Neural progenitor cell (in vitro differentiated cells): ENCODE data around the gene DDX52. TPM values are rescaled to one million over a fixed set of nuclear protein-coding genes. Genes with fewer than 3 reads are reported as not detected.

ENCODE experiments used
- DNase-seq: peaks from one replicate; pipeline ENCODE4 v3.0.0-alpha.2; 2016; ENCODE audit warnings: low spot score
- H2AFZ ChIP-seq: fragments of 200-600 bp; sonication (generic); replicated peaks from 2 replicates; pipeline ENCODE4 v1.6.1; 2016; ENCODE audit warnings: antibody characterized with exemption
- H3F3A ChIP-seq: fragments of 200-600 bp; sonication (generic); 2 replicates; pipeline ENCODE4 v1.6.1; 2016; ENCODE audit warnings: antibody characterized with exemption, low read depth
- H3K27ac ChIP-seq: fragments of 200-600 bp; sonication (generic); 2 replicates; pipeline ENCODE4 v1.5.1; 2016; ENCODE audit warnings: mild to moderate bottlenecking
- H3K27me3 ChIP-seq: fragments of 200-600 bp; sonication (generic); 2 replicates; pipeline ENCODE4 v1.6.1; 2016; ENCODE audit warnings: mild to moderate bottlenecking, moderate library complexity
- H3K36me3 ChIP-seq: fragments of 200-600 bp; sonication (generic); 2 replicates; pipeline ENCODE4 v1.5.1; 2016
- H3K4me1 ChIP-seq: fragments of 200-600 bp; sonication (generic); 2 replicates; pipeline ENCODE4 v1.6.1; 2016; ENCODE audit warnings: mixed run types
- H3K4me2 ChIP-seq: fragments of 200-600 bp; sonication (generic); 2 replicates; pipeline ENCODE4 v1.6.1; 2016
- H3K4me3 ChIP-seq: fragments of 200-600 bp; sonication (generic); 2 replicates; pipeline ENCODE4 v1.5.1; 2016
- H3K79me2 ChIP-seq: fragments of 200-600 bp; sonication (generic); 2 replicates; pipeline ENCODE4 v1.6.1; 2016; ENCODE audit warnings: low read depth
- H3K9ac ChIP-seq: fragments of 200-600 bp; sonication (generic); 2 replicates; pipeline ENCODE4 v1.6.1; 2016
- H3K9me3 ChIP-seq: fragments of 200-600 bp; sonication (generic); 2 replicates; pipeline ENCODE4 v1.5.1; 2016; ENCODE audit warnings: low read depth
- H4K20me1 ChIP-seq: fragments of 200-600 bp; sonication (generic); 2 replicates; pipeline ENCODE4 v1.6.1; 2016; ENCODE audit warnings: low read depth
- H3K27ac Mint-ChIP-seq: 3 replicates; pipeline ENCODE4 v1.8.0; 2021; ENCODE audit warnings: mixed read lengths
- H3K27me3 Mint-ChIP-seq: 2 replicates; pipeline ENCODE4 v1.8.0; 2022; ENCODE audit warnings: low read depth, mild to moderate bottlenecking, inconsistent platforms, moderate library complexity, mixed read lengths; ENCODE audit not compliant: insufficient read depth
- H3K36me3 Mint-ChIP-seq: 3 replicates; pipeline ENCODE4 v1.8.0; 2021; ENCODE audit warnings: mixed read lengths
- H3K4me1 Mint-ChIP-seq: 3 replicates; pipeline ENCODE4 v1.8.0; 2021; ENCODE audit warnings: mixed read lengths
- H3K4me3 Mint-ChIP-seq: 3 replicates; pipeline ENCODE4 v1.8.0; 2021; ENCODE audit warnings: mild to moderate bottlenecking, moderate library complexity, mixed read lengths
- H3K9me3 Mint-ChIP-seq: 3 replicates; pipeline ENCODE4 v1.8.0; 2020; ENCODE audit warnings: mixed read lengths
- CTCF ChIP-seq: fragments of 200-600 bp; sonication (generic); IDR thresholded peaks from 2 replicates; pipeline ENCODE4 v1.5.1; 2017; ENCODE audit warnings: antibody characterized with exemption, mild to moderate bottlenecking
- EZH2 ChIP-seq: fragments of 200-600 bp; sonication (generic); IDR thresholded peaks from 2 replicates; pipeline ENCODE4 v1.6.1; 2017; ENCODE audit warnings: antibody characterized with exemption, mild to moderate bottlenecking, moderate library complexity
- EZH2phosphoT487 ChIP-seq: fragments of 200-600 bp; sonication (generic); IDR thresholded peaks from 2 replicates; pipeline ENCODE4 v1.6.1; 2017; ENCODE audit warnings: antibody characterized with exemption
- total RNA-seq: library from RNA; depleted of rRNA; stranded (reverse); fragments of >200 nt; gene quantifications from 2 replicates; pipeline ENCODE4 v1.2.3, GENCODE V29; 2015; ENCODE audit warnings: low replicate concordance

The DDX52 gene
- total RNA-seq: 43.5 and 55.3 TPM in 2 replicates

- Mint-ChIP-seq H3K4me3 (peak within 1 kb of the TSS; percentile 96), H3K27me3 (no peaks in the 10 kb centered on the region), H3K27ac (peak within 1 kb of the TSS; percentile 88), H3K9me3 (no peaks in the 10 kb centered on the region), H3K4me1 (peaks cover 12% of the 10 kb centered on the region), H3K36me3 (peaks cover 22% of the 10 kb centered on the region)
- Histone ChIP-seq H3K79me2 (peaks cover 50% of the 10 kb centered on the region), H3K9me3 (no peaks in the 10 kb centered on the region), H3K9ac (peak within 1 kb of the TSS; percentile 87), H3K4me1 (peaks cover 5% of the 10 kb centered on the region), H3K4me3 (peak within 1 kb of the TSS; percentile 95), H3F3A (peaks cover 7% of the 10 kb centered on the region), H3K4me2 (peak within 1 kb of the TSS; percentile 94), H3K27me3 (peaks cover 46% of the 10 kb centered on the region), H2AFZ (peak within 1 kb of the TSS; percentile 96), H3K36me3 (peaks cover 18% of the 10 kb centered on the region), H4K20me1 (peaks cover 13% of the 10 kb centered on the region), H3K27ac (peak within 1 kb of the TSS; percentile 69)
- peak; percentile 95 for DNase-seq
- TF ChIP-seq EZH2: no peak
- TF ChIP-seq CTCF: peak; percentile 11
Observed at GRCh38 chr17:37643118-37643766, at the start of gene DDX52. Gene DDX52, minus strand, starts transcription at chr17:37643446. Its CDS starts 26 bp downstream, at chr17:37643420.

GRCh38 chr17:37691807-37692206 lies 48.6 kb upstream of the DDX52 start:
- no peak overlapping the region for H3K27ac ChIP-seq
- no peaks in the 10 kb centered on the region for H3K4me1 ChIP-seq
- no peak overlapping the region for H3K9ac ChIP-seq
- H3K9me3 ChIP-seq: no peaks in the 10 kb centered on the region
- no peak overlapping the region for H3K27ac Mint-ChIP-seq
- no peak overlapping the region for H3K4me2 ChIP-seq
- H4K20me1 ChIP-seq: no peaks in the 10 kb centered on the region
- H3K9me3 Mint-ChIP-seq: peaks cover 8% of the 10 kb centered on the region
- H2AFZ ChIP-seq: no peak overlapping the region
- H3K4me3 ChIP-seq: no peak overlapping the region
- H3F3A ChIP-seq: no peaks in the 10 kb centered on the region
- no peak overlapping the region for H3K4me3 Mint-ChIP-seq
- DNase-seq: no peak
- TF ChIP-seq EZH2 (no peak), EZH2phosphoT487 (no peak), CTCF (no peak)
- H3K4me1 Mint-ChIP-seq: peaks cover 26% of the 10 kb centered on the region
- H3K27me3 ChIP-seq: no peaks in the 10 kb centered on the region
- H3K36me3 ChIP-seq: no peaks in the 10 kb centered on the region
- H3K79me2 ChIP-seq: no peaks in the 10 kb centered on the region
- no peaks in the 10 kb centered on the region for H3K36me3 Mint-ChIP-seq
- H3K27me3 Mint-ChIP-seq: peaks cover 12% of the 10 kb centered on the region

- no peaks in the 10 kb centered on the region for H3K36me3 ChIP-seq
- no peaks in the 10 kb centered on the region for H3K4me1 ChIP-seq
- Mint-ChIP-seq H3K27ac (no peak overlapping the region), H3K4me3 (no peak overlapping the region), H3K4me1 (peaks cover 13% of the 10 kb centered on the region), H3K27me3 (peaks cover 9% of the 10 kb centered on the region), H3K36me3 (no peaks in the 10 kb centered on the region), H3K9me3 (peaks cover under 1% of the 10 kb centered on the region)
- no peak overlapping the region for H3K27ac ChIP-seq
- no peaks in the 10 kb centered on the region for H3K79me2 ChIP-seq
- H3K4me3 ChIP-seq: no peak overlapping the region
- no peak overlapping the region for H2AFZ ChIP-seq
- H4K20me1 ChIP-seq: no peaks in the 10 kb centered on the region
- no peak overlapping the region for H3K9ac ChIP-seq
- H3K4me2 ChIP-seq: no peak overlapping the region
- H3F3A ChIP-seq: no peaks in the 10 kb centered on the region
- no peak for TF ChIP-seq CTCF
- TF ChIP-seq EZH2: no peak
- TF ChIP-seq EZH2phosphoT487: no peak
- DNase-seq: no peak
- H3K27me3 ChIP-seq: no peaks in the 10 kb centered on the region
- H3K9me3 ChIP-seq: no peaks in the 10 kb centered on the region
Observed at GRCh38 chr17:37689317-37689716, 46.1 kb upstream of the DDX52 start.
